Endometrial microvascular endothelial cells (primary cell): ENCODE results near the gene HTR7. TPM values are rescaled to one million over a fixed set of nuclear protein-coding genes. Genes with fewer than 3 reads are reported as not detected.

Source experiments
- in situ Hi-C: cut with HindIII; loops from 2 replicates; pipeline ENCODE4 v1.10.0; 2017; ENCODE audit warnings: low sequenced_read_pairs, low pct_unique_long_range_greater_than_20kb; ENCODE audit errors: inconsistent ontology term
- total RNA-seq: library from RNA; depleted of rRNA; stranded (reverse); fragments of >200 nt; gene quantifications from one replicate; pipeline ENCODE4 v1.2.3, GENCODE V29; 2015; ENCODE audit errors: inconsistent ontology term

HTR7 gene
- total RNA-seq, 1 donor from 2014 or later, result 1.3 TPM

DNA sequence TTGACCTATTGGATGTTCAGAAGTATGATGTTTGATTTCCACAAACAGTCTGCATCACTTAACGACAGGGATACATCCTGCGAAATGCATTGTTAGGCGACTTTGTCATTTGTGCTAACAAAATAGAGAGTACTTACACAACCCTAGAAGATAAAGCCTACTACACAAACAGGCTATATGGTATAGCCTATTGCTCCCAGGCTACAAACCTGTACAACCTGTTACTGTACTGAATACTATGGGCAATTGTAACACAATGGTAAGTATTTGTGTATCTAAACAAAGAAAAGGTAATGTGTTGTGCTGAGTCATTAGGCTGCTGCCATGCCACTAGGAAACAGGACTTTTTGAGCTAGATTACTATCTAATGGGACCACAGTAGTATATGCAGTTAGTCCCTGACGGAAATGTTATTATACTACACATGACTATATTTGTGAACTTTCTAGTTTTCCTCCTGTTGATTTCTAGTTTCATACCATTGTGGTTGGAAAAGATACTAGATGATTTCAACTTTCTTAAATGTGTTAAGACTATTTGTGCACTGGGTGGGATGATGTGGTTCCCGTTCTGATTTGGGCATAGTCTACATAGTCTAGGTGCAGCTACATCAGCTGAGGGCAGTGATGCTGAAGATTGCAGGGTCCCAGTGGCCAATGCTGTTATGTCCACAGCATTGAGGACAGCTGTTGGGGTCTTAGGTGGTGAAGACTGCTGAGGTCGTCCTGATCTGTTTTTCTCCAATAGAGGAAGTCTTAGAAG, 161.7 kb downstream of the HTR7 start:
- in situ Hi-C loops, result no loop called here

Other genes with a start within 250 kb of the HTR7 start
- 66.4 TPM for gene RPP30, start 13.9 kb upstream of the HTR7 start, total RNA-seq
- 460 TPM for gene ANKRD1, start 63.0 kb upstream of the HTR7 start, total RNA-seq